H1 (cell line): ENCODE measurements around the gene BSPRY. TPM values are rescaled to one million over a fixed set of nuclear protein-coding genes. Genes with fewer than 3 reads are reported as not detected.

Experiments used
- CEBPB ChIP-seq: IDR thresholded peaks from 2 replicates; pipeline ENCODE4 v1.6.1; 2012; ENCODE audit warnings: low read depth, low read length
- CHD7 ChIP-seq: fragments of 300-600 bp; sonication (generic); IDR thresholded peaks from 2 replicates; pipeline ENCODE4 v1.7.1; 2012; ENCODE audit warnings: low read length, moderate library complexity, mild to moderate bottlenecking, inconsistent platforms; ENCODE audit not compliant: insufficient replicate concordance
- CREB1 ChIP-seq: IDR thresholded peaks from 2 replicates; pipeline ENCODE4 v1.6.1; 2012; ENCODE audit warnings: inconsistent platforms
- EP300 ChIP-seq, 2 experiments: IDR thresholded peaks; 1 replicate in 1 of 2; 2 replicates in 1 of 2; pipeline ENCODE4 v1.6.1; 2011 to 2012; ENCODE audit warnings: low read depth in 2 of 2, low read length in 2 of 2, mild to moderate bottlenecking in 2 of 2, borderline replicate concordance in 1 of 2, inconsistent platforms in 1 of 2, moderate library complexity in 1 of 2
- POLR2A ChIP-seq, 2 experiments: IDR thresholded peaks; 1 replicate in 1 of 2; 2 replicates in 1 of 2; pipeline ENCODE4 v1.6.1; 2011; ENCODE audit warnings: low read depth in 2 of 2, low read length in 2 of 2, mild to moderate bottlenecking in 2 of 2; ENCODE audit errors: control extremely low read depth in 1 of 2
- RAD21 ChIP-seq, 2 experiments: IDR thresholded peaks in 1 of 2; conservative IDR thresholded peaks in 1 of 2; 2 replicates each; pipeline ENCODE4 v1.6.1; 2011; ENCODE audit warnings: low read depth in 2 of 2, low read length in 2 of 2, improper control_type of control experiment in 1 of 2, inconsistent platforms in 1 of 2, mild to moderate bottlenecking in 1 of 2, moderate library complexity in 1 of 2
- RFX5 ChIP-seq: IDR thresholded peaks from 2 replicates; pipeline ENCODE4 v1.6.1; 2011; ENCODE audit warnings: low read depth, low read length, improper control_type of control experiment, borderline replicate concordance
- SRF ChIP-seq: IDR thresholded peaks from 2 replicates; pipeline ENCODE4 v1.6.1; 2011; ENCODE audit warnings: mild to moderate bottlenecking, low read depth, low read length, moderate library complexity
- TBP ChIP-seq: IDR thresholded peaks from 2 replicates; pipeline ENCODE4 v1.6.1; 2011; ENCODE audit warnings: low read depth, low read length, improper control_type of control experiment
- TEAD4 ChIP-seq: IDR thresholded peaks from 2 replicates; pipeline ENCODE4 v1.6.1; 2012; ENCODE audit warnings: low read depth, low read length, inconsistent platforms, mixed read lengths
- ZNF274 ChIP-seq: IDR thresholded peaks from 2 replicates; pipeline ENCODE4 v1.7.0; 2012; ENCODE audit warnings: low read length, borderline replicate concordance; ENCODE audit errors: extremely low read depth
- polyA plus RNA-seq, 7 experiments: library from polyadenylated mRNA; depleted of rRNA in 3 of 7; stranded (reverse) in 5 of 7; unstranded in 2 of 7; fragments of >200 nt in 5 of 7; fragments of 200-250 nt in 2 of 7; gene quantifications; 1 replicate in 5 of 7; 2 replicates in 1 of 7; 4 replicates in 1 of 7; pipeline versions ENCODE4 v1.2.1 to v1.2.3, GENCODE V29; 2011 to 2013; ENCODE audit warnings: missing spikeins in 2 of 7, mixed read lengths in 2 of 7
- total RNA-seq: library from RNA; stranded (reverse); fragmentation: NEBNext Ultra II Directional; extraction: Animal tissue kit (Norgen Biotek cat#: 25700); gene quantifications from 2 replicates; pipeline ENCODE4 v1.2.1, GENCODE V29; 2021

BSPRY gene
- total and polyA plus RNA-seq, 2 of the 8 experiments (the other 6 are each of a cell fraction or from before 2014, with no cell fraction given): 5.5 to 10.9 TPM

- TF ChIP-seq CHD7 (no peak), CEBPB (no peak), TEAD4 (0 out of 2 replicates have a peak, but pooled peaks have one; percentile 7), RAD21 (IDR thresholded peaks at IDR 0.05 in 1 of 2, conservative IDR thresholded peaks at IDR 0.05 in 1 of 2; ENCODE audit: low read depth in 2 of 2, low read length in 2 of 2) (0 out of 4 replicates have a peak, but pooled peaks of 1 of the 2 experiments have one; percentile 7), CREB1 (peak; percentile 72), RFX5 (no peak), TBP (peak; percentile 93), SRF (peak; percentile 55), EP300 (IDR thresholded peaks at IDR 0.05; ENCODE audit: borderline replicate concordance in 1 of 2, low read depth in 2 of 2, low read length in 2 of 2) (no peak), ZNF274 (no peak), POLR2A (IDR thresholded peaks at IDR 0.05; ENCODE audit: control extremely low read depth in 1 of 2, low read depth in 2 of 2, low read length in 2 of 2) (peak; percentile 56 to 72)
Observed at GRCh38 chr9:113340011-113340699, 9.2 kb upstream of the BSPRY start, which contains the start of gene WDR31 (continued).
